Measurements from ENCODE around the gene IL22RA1. TPM values are rescaled to one million over a fixed set of nuclear protein-coding genes. Genes with fewer than 3 reads are reported as not detected.

The IL22RA1 gene
- total and polyA plus RNA-seq, 12 donors, result 0.06 to 0.76 (median 0.26) TPM; not detected in 2

DNA sequence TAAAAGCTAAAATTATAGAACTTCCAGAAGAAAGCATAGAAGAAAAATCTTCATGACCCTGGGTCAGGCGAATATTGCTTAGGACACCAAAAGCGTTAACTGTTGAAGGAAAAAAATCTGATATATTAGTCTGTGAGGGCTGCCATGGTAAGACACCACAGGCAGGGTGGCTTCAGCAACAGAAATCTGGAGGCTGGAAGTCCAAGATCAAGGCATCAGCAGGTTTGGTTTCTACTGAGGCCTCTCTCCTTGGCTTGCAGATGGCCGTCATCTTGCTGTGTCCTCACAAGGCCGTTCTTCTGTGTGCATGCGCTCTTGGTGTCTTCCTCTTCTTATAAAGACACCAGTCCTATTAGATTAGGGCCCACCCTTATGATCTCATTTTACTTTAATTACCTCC is 29.7 kb upstream of the IL22RA1 start:
- DNase-seq, result no peak
- H3K36me3 ChIP-seq (replicated peaks in 1 of 2), result no peaks in the 10 kb centered on the region
- H3K27me3 ChIP-seq, result no peaks in the 10 kb centered on the region
- 93 to 97% (median 95%) methylated on average over 5 of the region's 5 CpGs for WGBS, 4 donors
- no peak overlapping the region for H3K4me3 ChIP-seq
- no peaks in the 10 kb centered on the region for H3K4me1 ChIP-seq (replicated peaks in 1 of 2)
- TF ChIP-seq POLR2A (IDR thresholded peaks at IDR 0.05), result no peak
- H3K27ac ChIP-seq, result no peak overlapping the region
- intact Hi-C loops (cut with DNase I), result no loop called here
- no peaks in the 10 kb centered on the region for H3K9me3 ChIP-seq (replicated peaks in 1 of 3)

DNA sequence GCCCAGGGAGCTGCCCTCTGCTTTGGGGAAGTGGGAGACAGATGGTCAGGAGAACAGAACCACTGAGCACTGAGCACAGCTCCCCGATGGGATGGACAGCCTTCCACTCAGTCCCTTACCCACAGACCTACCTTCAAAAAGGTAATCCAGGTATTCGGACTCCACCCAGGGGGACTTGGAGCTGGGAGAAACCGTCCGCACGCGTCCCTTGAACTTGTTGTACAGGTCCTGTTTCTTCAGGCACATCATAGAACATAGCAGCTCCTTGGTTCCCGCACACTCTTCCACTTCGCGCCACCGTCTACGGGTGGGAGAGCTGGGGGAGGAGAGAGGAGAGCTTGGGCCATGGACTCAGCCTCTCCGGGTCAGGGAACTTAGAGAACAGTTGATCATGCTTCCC is 26.3 kb upstream of the IL22RA1 start:
- Histone ChIP-seq H3K36me3 (replicated peaks in 1 of 2) (no peaks in the 10 kb centered on the region), H3K9me3 (replicated peaks in 1 of 3) (no peaks in the 10 kb centered on the region), H3K4me1 (replicated peaks in 1 of 2) (no peaks in the 10 kb centered on the region), H3K27me3 (no peaks in the 10 kb centered on the region), H3K27ac (no peak overlapping the region), H3K4me3 (no peak overlapping the region)
- TF ChIP-seq POLR2A (IDR thresholded peaks at IDR 0.05), result no peak
- TF ChIP-seq, protein P1, sequence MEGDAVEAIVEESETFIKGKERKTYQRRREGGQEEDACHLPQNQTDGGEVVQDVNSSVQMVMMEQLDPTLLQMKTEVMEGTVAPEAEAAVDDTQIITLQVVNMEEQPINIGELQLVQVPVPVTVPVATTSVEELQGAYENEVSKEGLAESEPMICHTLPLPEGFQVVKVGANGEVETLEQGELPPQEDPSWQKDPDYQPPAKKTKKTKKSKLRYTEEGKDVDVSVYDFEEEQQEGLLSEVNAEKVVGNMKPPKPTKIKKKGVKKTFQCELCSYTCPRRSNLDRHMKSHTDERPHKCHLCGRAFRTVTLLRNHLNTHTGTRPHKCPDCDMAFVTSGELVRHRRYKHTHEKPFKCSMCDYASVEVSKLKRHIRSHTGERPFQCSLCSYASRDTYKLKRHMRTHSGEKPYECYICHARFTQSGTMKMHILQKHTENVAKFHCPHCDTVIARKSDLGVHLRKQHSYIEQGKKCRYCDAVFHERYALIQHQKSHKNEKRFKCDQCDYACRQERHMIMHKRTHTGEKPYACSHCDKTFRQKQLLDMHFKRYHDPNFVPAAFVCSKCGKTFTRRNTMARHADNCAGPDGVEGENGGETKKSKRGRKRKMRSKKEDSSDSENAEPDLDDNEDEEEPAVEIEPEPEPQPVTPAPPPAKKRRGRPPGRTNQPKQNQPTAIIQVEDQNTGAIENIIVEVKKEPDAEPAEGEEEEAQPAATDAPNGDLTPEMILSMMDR (IDR thresholded peaks at IDR 0.05), result no peak
- intact Hi-C loops (cut with DNase I), result no loop called here
- DNase-seq, result no peak
- WGBS, 4 donors, result 92 to 97% (median 96%) methylated on average over 12 of the region's 12 CpGs

DNA sequence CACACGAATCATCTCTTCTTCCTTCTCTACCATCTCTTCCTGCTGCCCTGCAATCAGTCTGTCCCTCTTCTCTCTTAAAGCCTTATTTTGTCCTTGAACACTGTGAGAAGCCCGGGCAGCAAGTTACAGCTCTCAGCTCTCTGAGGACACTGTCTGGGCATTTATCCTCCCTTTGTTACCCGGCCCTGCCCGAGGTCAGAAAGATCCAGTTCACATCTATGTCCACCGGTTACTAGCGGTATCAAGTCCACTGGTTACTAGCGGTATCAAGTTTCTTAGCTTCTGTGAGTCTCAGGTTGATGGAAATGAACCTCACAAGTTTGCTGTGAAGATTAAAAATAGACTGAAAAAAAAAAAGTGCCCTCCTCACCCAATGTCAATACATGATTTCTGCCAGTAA is 25.3 kb upstream of the IL22RA1 start:
- DNase-seq, result no peak
- H3K27ac ChIP-seq, result no peak overlapping the region

DNA sequence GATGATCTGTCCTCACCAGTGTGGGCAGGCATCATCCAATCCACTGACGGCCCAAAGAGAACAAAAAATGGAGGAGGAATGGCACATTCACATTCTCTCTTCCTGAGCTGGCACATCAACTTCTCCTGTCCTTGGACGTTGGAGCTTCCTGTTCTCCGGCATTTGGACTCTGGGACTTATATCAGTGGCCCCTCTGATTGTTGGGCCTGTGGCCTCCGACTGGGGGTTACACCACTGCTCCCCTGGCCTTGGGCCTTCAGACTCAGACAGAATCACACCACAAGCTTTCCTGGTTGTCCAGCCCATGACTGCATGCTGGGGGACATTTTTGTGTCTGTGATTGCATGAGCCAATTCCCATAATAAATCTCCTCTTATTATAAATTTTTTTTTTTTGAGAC is 24.1 kb upstream of the IL22RA1 start:
- intact Hi-C loops (cut with DNase I), result no loop called here
- WGBS, 4 donors, result 32 to 46% (median 41%) methylated on average over 4 of the region's 4 CpGs
- no peaks in the 10 kb centered on the region for H3K9me3 ChIP-seq (replicated peaks in 1 of 3)
- no peak overlapping the region for H3K4me3 ChIP-seq
- H3K36me3 ChIP-seq (replicated peaks in 1 of 2), result no peaks in the 10 kb centered on the region
- no peaks in the 10 kb centered on the region for H3K27me3 ChIP-seq
- TF ChIP-seq POLR2A (IDR thresholded peaks at IDR 0.05), result no peak
- TF ChIP-seq, protein P1 (IDR thresholded peaks at IDR 0.05), result no peak
- no peak overlapping the region for H3K27ac ChIP-seq
- no peaks in the 10 kb centered on the region for H3K4me1 ChIP-seq (replicated peaks in 1 of 2)
- peak in 2 of 7 donors; percentile 39 to 45 for DNase-seq

More for the DNA sequence above, 25.3 kb upstream of the IL22RA1 start:
- TF ChIP-seq, protein P1 (IDR thresholded peaks at IDR 0.05), result no peak
- TF ChIP-seq POLR2A (IDR thresholded peaks at IDR 0.05), result no peak
- Histone ChIP-seq H3K4me3 (no peak overlapping the region), H3K27me3 (no peaks in the 10 kb centered on the region), H3K9me3 (replicated peaks in 1 of 3) (no peaks in the 10 kb centered on the region), H3K36me3 (replicated peaks in 1 of 2) (no peaks in the 10 kb centered on the region), H3K4me1 (replicated peaks in 1 of 2) (no peaks in the 10 kb centered on the region)
- intact Hi-C loops (cut with DNase I), result no loop called here
- 58 to 78% (median 63%) methylated on average over 7 of the region's 7 CpGs for WGBS, 4 donors

DNA sequence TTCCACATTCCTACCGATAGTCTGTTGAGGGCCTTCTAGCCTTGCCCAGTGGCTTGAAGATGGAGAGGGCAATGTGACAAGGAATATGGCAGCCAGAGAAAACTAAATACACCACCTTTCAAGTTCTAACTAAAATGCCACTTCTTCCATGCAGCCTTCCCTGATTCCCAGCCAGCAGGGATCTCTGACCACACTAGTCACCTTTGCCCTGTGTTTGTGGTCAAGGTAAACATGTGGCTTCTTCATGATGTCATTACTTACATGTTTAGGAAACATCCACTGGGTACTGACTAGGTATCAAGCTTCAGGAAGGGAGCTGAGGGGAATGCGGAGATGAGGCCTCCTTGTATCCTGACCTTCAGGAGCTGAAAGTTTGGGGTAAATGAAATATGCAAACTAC is 22.6 kb upstream of the IL22RA1 start:
- intact Hi-C loops (cut with DNase I), result no loop called here
- Histone ChIP-seq H3K4me1 (replicated peaks in 1 of 2) (no peaks in the 10 kb centered on the region), H3K27ac (no peak overlapping the region), H3K27me3 (no peaks in the 10 kb centered on the region), H3K9me3 (replicated peaks in 1 of 3) (no peaks in the 10 kb centered on the region), H3K36me3 (replicated peaks in 1 of 2) (no peaks in the 10 kb centered on the region), H3K4me3 (no peak overlapping the region)
- DNase-seq, result no peak
- no peak for TF ChIP-seq POLR2A (IDR thresholded peaks at IDR 0.05)
- TF ChIP-seq, protein P1 (IDR thresholded peaks at IDR 0.05), result no peak
- WGBS, 4 donors, result 98 to 100% (median 100%) methylated on average over 2 of the region's 2 CpGs
